GM15510 (cell line): ENCODE data around the gene YAE1.

ENCODE experiments used
- POLR2A ChIP-seq: IDR thresholded peaks from 3 replicates; pipeline ENCODE4 v1.6.1; 2011; ENCODE audit warnings: borderline replicate concordance; ENCODE audit not compliant: insufficient read length; ENCODE audit errors: extremely low read depth

Gene YAE1

DNA sequence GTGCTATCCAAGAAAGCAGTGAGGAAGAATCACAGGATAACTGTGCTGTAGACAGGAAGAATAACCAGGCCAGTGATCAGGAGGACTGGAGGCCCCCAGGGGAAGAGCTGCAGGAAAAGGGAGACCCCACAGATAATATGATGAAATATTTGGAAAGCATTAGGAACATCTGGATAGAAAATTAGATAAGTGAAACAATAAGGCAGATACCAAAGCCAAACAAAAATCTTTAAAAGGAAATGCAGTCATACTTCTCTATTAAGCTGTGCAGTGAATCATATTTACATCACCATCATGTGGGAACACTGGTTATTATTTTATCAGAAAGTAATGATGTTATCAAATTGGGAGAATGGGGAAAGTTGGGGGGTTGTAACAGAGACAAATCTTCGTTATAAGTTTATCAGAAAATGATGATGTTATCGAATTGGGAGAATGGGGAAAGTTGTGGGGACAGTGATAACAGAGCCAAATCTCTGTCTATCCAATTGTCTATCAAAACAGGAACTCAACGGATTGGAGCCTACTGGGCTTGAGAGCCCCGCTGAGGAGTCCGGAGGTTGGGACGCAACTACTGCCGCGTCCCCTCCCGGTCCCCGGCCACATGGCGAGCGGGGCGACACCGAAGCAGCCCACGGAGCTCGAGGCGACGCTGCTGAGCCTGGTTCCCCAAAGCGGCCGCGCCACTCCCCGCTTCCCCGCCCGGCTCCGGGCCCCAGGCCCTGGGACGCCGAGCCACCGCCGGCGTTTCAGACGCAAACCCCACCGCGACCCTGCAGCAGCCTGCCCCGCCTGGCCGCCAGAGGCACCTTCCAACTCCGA lies 43.1 kb downstream of the YAE1 start:
- no peak for TF ChIP-seq POLR2A

DNA sequence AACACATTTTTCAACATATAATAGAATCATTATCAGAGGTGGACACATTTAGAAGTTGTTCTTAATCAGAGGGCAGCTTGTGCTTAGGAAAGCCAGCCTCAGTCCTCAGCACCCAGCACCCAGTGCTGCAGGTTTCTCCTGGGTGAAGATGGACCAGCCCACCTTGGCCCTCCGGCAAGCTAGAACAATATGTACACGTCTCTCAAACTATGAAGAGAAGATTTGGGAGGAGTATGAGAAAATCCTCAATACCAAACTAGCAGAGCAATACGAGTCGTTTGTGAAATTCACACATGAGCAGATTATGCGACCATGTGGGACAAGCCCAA lies 43.7 kb downstream of the YAE1 start:
- TF ChIP-seq POLR2A: no peak

- no peak for TF ChIP-seq POLR2A
Measured at GRCh38 chr7:39613577-39613976, 47.4 kb downstream of the YAE1 start.

DNA sequence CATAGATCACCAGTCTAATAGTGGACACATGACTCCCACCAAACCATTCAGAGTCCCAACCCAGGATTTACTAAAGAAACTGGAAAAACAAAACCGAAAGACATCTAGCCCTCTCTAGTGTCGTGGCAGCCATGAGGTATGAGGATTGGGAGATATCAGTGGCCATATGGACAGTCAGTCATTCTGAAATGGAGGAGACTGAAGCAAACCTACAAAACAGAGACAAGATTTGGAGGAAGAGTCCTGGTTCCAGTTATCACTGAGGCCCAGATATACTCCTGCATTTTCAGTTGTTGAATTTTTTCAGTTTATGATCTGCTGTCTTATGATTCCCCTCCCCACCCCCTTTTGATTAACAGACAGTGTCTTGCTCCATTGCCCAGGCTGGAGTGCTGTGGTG lies 48.1 kb downstream of the YAE1 start:
- no peak for TF ChIP-seq POLR2A

DNA sequence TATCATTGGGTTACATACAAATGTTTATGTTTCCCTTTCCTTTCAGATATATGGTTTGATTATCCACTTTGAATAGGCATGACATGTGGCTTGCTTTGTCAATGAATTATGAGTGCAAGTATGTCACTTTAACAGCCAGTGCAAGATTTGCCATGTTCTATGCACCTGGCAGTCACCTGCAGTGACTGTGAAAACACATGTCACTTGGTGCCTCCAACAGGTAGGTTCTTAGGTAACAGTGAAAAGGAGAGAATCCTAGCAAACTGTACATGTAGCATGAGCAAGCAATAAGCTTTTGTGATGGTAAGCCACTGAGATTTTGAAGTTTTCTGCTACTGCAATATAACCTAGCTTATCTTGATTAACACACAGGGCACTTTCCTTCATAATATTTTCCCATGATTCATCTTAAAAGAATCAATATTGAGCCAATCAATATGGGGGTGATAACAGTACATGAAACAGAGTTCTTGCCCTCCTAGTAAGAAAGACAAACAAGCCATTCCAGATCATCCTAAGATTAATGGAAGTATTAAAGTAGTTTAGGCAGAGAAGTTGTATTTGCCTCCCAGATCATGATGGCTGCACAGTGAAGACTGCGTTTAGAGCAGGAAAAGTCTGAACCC lies 49.3 kb downstream of the YAE1 start:
- no peak for TF ChIP-seq POLR2A

- TF ChIP-seq POLR2A: no peak
Measured at GRCh38 chr7:39616138-39616537, 49.9 kb downstream of the YAE1 start.

DNA sequence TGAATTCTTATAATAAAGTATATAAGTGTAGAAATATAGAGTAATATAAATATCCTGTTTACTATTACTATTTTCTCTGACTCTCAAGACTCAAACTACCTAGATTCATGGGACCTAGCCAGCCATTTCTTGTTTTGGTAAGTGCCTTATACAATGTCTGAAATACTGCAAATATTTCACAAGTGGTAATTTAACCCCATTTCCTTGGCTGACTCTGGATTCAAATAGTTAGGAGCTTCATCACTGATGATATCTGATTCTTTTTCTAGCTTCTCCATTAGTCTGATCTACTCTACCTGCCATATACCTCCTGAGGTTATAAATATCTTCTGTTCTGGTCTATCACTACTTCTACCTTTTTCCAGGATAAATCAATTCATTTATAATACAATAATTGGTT lies 50.8 kb downstream of the YAE1 start:
- TF ChIP-seq POLR2A: no peak

- TF ChIP-seq POLR2A: no peak
Measured at GRCh38 chr7:39618868-39619267, 52.7 kb downstream of the YAE1 start.

- TF ChIP-seq POLR2A: no peak
Measured at GRCh38 chr7:39620486-39620885, 54.3 kb downstream of the YAE1 start.

- TF ChIP-seq POLR2A: no peak
Measured at GRCh38 chr7:39621261-39621660, 55.1 kb downstream of the YAE1 start.

- TF ChIP-seq POLR2A: no peak
Measured at GRCh38 chr7:39621784-39622411, 55.7 kb downstream of the YAE1 start.
